ENCODE data around the gene RASL12. TPM values are rescaled to one million over a fixed set of nuclear protein-coding genes. Genes with fewer than 3 reads are reported as not detected.

The RASL12 gene
- total and polyA plus RNA-seq, 2 of the 8 experiments (the other 6 are each of a cell fraction or from before 2014, with no cell fraction given), result 9.5 to 10.3 TPM

GRCh38 chr15:65038836-65039235 lies 29.0 kb downstream of the RASL12 start:
- no peak overlapping the region for H3K18ac ChIP-seq (ENCODE audit: extremely low read depth, low read length)
- no peak for FAIRE-seq
- no peaks in the 10 kb centered on the region for H3K36me3 ChIP-seq (ENCODE audit: control insufficient read depth in 2 of 4, insufficient read depth in 4 of 4, low read length in 3 of 4)
- H2BK5ac ChIP-seq (ENCODE audit: low read depth, low read length), result no peak overlapping the region
- no peak for DNase-seq (ENCODE audit: low read depth in 1 of 2, low spot score in 2 of 2)
- H2BK120ac ChIP-seq (replicated peaks; ENCODE audit: low read depth, low read length), result no peak overlapping the region
- no peaks in the 10 kb centered on the region for H3K4me1 ChIP-seq (replicated peaks in 1 of 4; ENCODE audit: control insufficient read depth in 3 of 4, insufficient read depth in 4 of 4, low read length in 3 of 4)
- CTCF ChIA-PET (ENCODE audit: partially characterized antibody), result interaction anchor here (0.9 to 33.2 kb wide), 5 partner anchors 9 to 63 kb away, joined by 3 to 1213 read pairs (median 5); partner anchors contain the start of genes KBTBD13 and RASL12
- H3K23me2 ChIP-seq (ENCODE audit: low read depth, low read length), result no peaks in the 10 kb centered on the region
- H3K9me3 ChIP-seq (ENCODE audit: insufficient read depth in 2 of 2, low read depth in 1 of 2, low read length in 1 of 2), result no peaks in the 10 kb centered on the region
- H4K5ac ChIP-seq (ENCODE audit: insufficient read length, low read depth, low read length), result no peak overlapping the region
- H3K79me2 ChIP-seq (ENCODE audit: control insufficient read depth in 1 of 2, insufficient read depth in 2 of 2, low read length in 2 of 2), result no peaks in the 10 kb centered on the region
- TF ChIP-seq SP2 (IDR thresholded peaks at IDR 0.05; ENCODE audit: low read length) (no peak), POLR2AphosphoS5 (IDR thresholded peaks at IDR 0.05; ENCODE audit: low read depth, low read length) (no peak), MAFK (IDR thresholded peaks at IDR 0.05; ENCODE audit: low read depth, low read length) (no peak), TEAD4 (IDR thresholded peaks at IDR 0.05; ENCODE audit: low read depth, low read length) (no peak), SAP30 (IDR thresholded peaks at IDR 0.05; ENCODE audit: insufficient read depth, insufficient replicate concordance, low read length) (no peak), KDM1A (IDR thresholded peaks at IDR 0.05; ENCODE audit: borderline replicate concordance, low read length) (no peak), PHF8 (conservative IDR thresholded peaks at IDR 0.05; ENCODE audit: low read depth, low read length) (no peak), RFX5 (IDR thresholded peaks at IDR 0.05; ENCODE audit: borderline replicate concordance, low read depth, low read length) (no peak), SIX5 (IDR thresholded peaks at IDR 0.05; ENCODE audit: low read depth, low read length) (no peak), NANOG (IDR thresholded peaks at IDR 0.05; ENCODE audit: insufficient read depth, low read depth, low read length, poor library complexity, severe bottlenecking) (no peak), CHD1 (IDR thresholded peaks at IDR 0.05; ENCODE audit: low read depth, low read length) (no peak)
- no peak overlapping the region for H4K8ac ChIP-seq (ENCODE audit: extremely low read depth, insufficient read depth, low read length)
- no peak overlapping the region for H2BK12ac ChIP-seq (ENCODE audit: low read depth, low read length)
- H2BK15ac ChIP-seq (ENCODE audit: low read length), result no peak overlapping the region
- no peaks in the 10 kb centered on the region for H3K27me3 ChIP-seq (replicated peaks in 1 of 4; ENCODE audit: control insufficient read depth in 3 of 4, extremely low read depth in 1 of 4, insufficient read depth in 3 of 4, low read length in 3 of 4)
- no peak overlapping the region for H3K27ac ChIP-seq (ENCODE audit: low read depth, low read length)
- no peaks in the 10 kb centered on the region for H3K79me1 ChIP-seq (ENCODE audit: low read depth, low read length)
- H3K4ac ChIP-seq (replicated peaks; ENCODE audit: insufficient read length, low read depth, low read length), result no peak overlapping the region
- WGBS, 2 experiments (ENCODE audit: extremely low coverage in 1 of 2, insufficient coverage in 1 of 2, insufficient read length in 1 of 2, insufficient replicate concordance in 2 of 2, low coverage in 1 of 2, low lambda C conversion rate in 2 of 2, missing lambda C conversion rate in 1 of 2), result 92% methylated on average over 5 of the region's 5 CpGs; no CpG with 5 or more reads in 1 of the 2 experiments
- H4K20me1 ChIP-seq (replicated peaks in 1 of 2; ENCODE audit: control insufficient read depth in 1 of 2, insufficient read depth in 2 of 2, low read length in 2 of 2), result no peaks in the 10 kb centered on the region
- no peak overlapping the region for H3K14ac ChIP-seq (ENCODE audit: insufficient read length)
- POLR2A ChIA-PET (ENCODE audit: partially characterized antibody), result interaction anchor here (1.5 kb wide), 1 partner anchor 9 kb away, joined by 3 read pairs; no protein-coding TSS in a partner anchor
- H3K9ac ChIP-seq (replicated peaks in 1 of 4; ENCODE audit: extremely low read depth in 1 of 4, low read depth in 3 of 4, low read length in 3 of 4), result no peak overlapping the region
- peak overlapping the region; percentile 52 for H3K23ac ChIP-seq (ENCODE audit: insufficient read length)
- no peak overlapping the region for H3K4me3 ChIP-seq (ENCODE audit: extremely low read depth in 1 of 4, insufficient read depth in 2 of 4, low read depth in 3 of 4, low read length in 4 of 4)
- H2BK20ac ChIP-seq (ENCODE audit: low read length), result no peak overlapping the region
- H2AFZ ChIP-seq (ENCODE audit: low read length), result no peak overlapping the region
- no peak overlapping the region for H3K4me2 ChIP-seq (ENCODE audit: insufficient read depth in 1 of 2, low read depth in 2 of 2, low read length in 2 of 2)
- H4K91ac ChIP-seq (replicated peaks; ENCODE audit: insufficient read length, low read length), result no peak overlapping the region
- H3K56ac ChIP-seq (replicated peaks; ENCODE audit: insufficient read length, low read depth, low read length), result no peak overlapping the region
- H2AK5ac ChIP-seq (ENCODE audit: low read depth, low read length), result no peak overlapping the region
